ENCODE results near the gene TNNI2.

Gene TNNI2

DNA sequence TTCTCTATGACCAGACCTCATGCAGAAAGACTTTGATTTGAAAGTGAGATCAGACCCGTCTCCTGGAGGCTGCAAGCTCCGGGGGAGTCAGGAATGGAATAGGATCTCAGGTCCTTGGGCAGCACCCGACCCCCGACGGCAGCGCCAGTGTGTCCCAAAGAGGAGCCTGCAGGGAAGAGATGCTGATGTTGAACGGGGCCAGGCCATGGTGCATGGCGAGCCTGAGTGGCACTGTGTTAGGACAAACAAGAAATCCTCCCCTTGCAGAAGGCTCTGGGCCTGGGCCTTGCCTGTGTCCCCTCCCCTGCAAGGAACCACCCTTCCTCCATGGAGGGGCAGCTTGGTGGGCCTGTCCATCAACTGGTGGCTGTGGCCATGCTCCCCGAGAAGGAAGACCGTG lies 24.1 kb upstream of the TNNI2 start:
- DNase-seq (ENCODE audit: low read depth) = no peak
- H3K4me3 ChIP-seq (ENCODE audit: low read length) = no peak overlapping the region
- TF ChIP-seq CTCF (conservative IDR thresholded peaks at IDR 0.05; ENCODE audit: low read depth, low read length) = no peak

GRCh38 chr11:1815311-1815710 lies 23.5 kb upstream of the TNNI2 start:
- H3K4me3 ChIP-seq (ENCODE audit: low read length) = no peak overlapping the region
- no peak for DNase-seq (ENCODE audit: low read depth)
- no peak for TF ChIP-seq CTCF (conservative IDR thresholded peaks at IDR 0.05; ENCODE audit: low read depth, low read length)

DNA sequence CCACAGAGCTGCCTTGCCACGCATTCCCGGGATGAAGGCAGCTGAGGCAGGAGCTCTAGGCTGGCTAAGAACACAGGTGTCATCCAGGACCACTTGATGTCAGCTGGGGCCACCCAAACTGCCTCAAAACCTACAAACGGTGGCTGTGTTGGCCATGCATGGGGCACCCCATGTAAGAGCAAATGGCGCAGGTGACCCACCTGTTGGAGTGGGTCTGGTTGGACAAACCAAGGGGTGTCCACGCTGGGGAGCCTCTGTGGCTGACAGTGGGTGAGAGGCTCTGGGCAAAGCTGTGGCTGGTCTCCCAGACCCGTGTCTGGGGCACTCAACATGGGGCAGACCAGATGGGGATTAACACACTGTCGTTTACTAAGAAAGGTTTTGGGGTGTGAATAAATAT lies 23.0 kb upstream of the TNNI2 start:
- no peak for TF ChIP-seq CTCF (conservative IDR thresholded peaks at IDR 0.05; ENCODE audit: low read depth, low read length)
- H3K4me3 ChIP-seq (ENCODE audit: low read length) = no peak overlapping the region
- no peak for DNase-seq (ENCODE audit: low read depth)

DNA sequence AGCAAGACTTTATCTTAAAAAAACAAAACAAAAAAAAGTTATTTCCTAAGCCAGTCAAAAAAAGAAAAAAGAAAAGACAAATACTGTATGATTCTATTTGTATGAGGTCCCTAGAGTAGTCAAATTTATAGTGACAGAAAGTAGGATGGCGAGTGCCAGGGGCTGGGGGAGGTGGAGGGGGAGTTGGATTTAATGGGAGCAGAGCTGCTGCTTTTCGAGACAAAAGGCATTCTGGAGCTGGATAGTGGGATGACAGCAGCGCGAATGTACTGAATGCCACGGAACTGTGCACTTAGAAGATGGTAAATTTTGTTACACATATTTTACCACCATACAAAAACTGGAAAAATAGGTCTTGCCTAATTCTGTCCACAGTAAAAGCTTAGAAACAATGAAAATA lies 21.8 kb upstream of the TNNI2 start:
- H3K4me3 ChIP-seq (ENCODE audit: low read length) = no peak overlapping the region
- no peak for TF ChIP-seq CTCF (conservative IDR thresholded peaks at IDR 0.05; ENCODE audit: low read depth, low read length)
- no peak for DNase-seq (ENCODE audit: low read depth)

- no peak overlapping the region for H3K4me3 ChIP-seq (ENCODE audit: low read length)
- TF ChIP-seq CTCF (conservative IDR thresholded peaks at IDR 0.05; ENCODE audit: low read depth, low read length) = no peak
- no peak for DNase-seq (ENCODE audit: low read depth)
These were observed 21.3 kb upstream of the TNNI2 start for GRCh38 chr11:1817511-1817910.

- no peak for DNase-seq (ENCODE audit: low read depth)
- H3K4me3 ChIP-seq (ENCODE audit: low read length) = no peak overlapping the region
- TF ChIP-seq CTCF (conservative IDR thresholded peaks at IDR 0.05; ENCODE audit: low read depth, low read length) = no peak
These were observed 19.7 kb upstream of the TNNI2 start for GRCh38 chr11:1819074-1819473.

DNA sequence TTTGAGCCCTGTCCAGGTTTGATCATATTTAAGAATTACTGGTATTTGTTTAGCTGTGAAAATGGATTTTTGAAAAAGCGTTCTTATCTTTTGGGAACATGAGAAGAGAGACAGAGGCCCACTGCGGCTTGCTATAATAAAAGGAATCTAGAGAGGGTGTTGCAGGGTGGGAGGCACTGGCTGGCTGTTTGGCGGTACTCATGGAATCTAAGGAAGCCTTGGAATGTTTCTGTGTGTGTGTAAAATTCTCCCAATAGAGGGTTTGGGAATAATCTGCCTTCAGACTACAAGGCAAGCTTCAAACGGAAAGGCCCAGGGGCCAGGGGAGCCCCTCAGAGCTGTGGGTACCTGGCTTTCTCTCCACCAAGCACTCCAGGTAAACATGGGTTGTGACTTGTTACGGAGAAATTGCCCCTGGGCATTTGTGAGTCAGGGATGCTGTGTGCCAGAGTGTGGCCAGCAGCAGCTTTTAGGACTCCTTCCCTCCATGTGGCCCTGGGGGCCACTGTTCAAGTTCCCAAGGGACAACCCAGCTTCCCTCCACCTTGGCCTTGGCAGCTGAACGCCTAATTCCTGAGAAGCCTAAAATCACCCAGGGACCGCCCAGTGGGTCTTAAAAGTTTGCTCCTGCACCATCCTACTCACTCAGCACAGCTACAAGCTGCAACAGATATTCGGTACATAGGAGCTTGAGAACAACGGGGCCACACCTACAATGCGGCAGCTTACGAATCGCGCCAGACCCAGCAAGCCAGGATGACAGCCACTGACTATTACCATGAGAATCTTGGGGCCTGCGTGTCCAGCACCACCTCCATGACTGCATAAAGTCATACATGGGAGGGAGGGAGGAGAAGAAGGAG lies 18.1 kb upstream of the TNNI2 start:
- H3K4me3 ChIP-seq (ENCODE audit: low read length) = no peak overlapping the region
- TF ChIP-seq CTCF (conservative IDR thresholded peaks at IDR 0.05; ENCODE audit: low read depth, low read length) = no peak
- DNase-seq (ENCODE audit: low read depth) = no peak
